GM21737 (cell line): ENCODE data around the gene SIPA1.

Experiments
- ATAC-seq: cut with Tn5 transposase; IDR thresholded peaks from one replicate; pipeline ENCODE4 v1.9.1; 2021; ENCODE audit warnings: mild to moderate bottlenecking, moderate library complexity; ENCODE audit not compliant: unreplicated experiment

The SIPA1 gene

GRCh38 chr11:65696802-65697552 is 59.1 kb downstream of the SIPA1 start:
- no peak for ATAC-seq

GRCh38 chr11:65698205-65698604 is 60.3 kb downstream of the SIPA1 start:
- ATAC-seq = no peak

GRCh38 chr11:65699306-65699705 is 61.4 kb downstream of the SIPA1 start:
- no peak for ATAC-seq

GRCh38 chr11:65700399-65700798 is 62.5 kb downstream of the SIPA1 start:
- ATAC-seq = no peak
